Colonic mucosa (tissue), 4 donors: ENCODE results near the gene TRAP1. TPM values are rescaled to one million over a fixed set of nuclear protein-coding genes. Genes with fewer than 3 reads are reported as not detected.

Experiments used
- DNase-seq: peaks from one replicate; pipeline ENCODE4 v3.0.0-alpha.2; 2020
- H3K27ac ChIP-seq: fragments of 200-600 bp; one replicate; pipeline ENCODE4 v1.8.0; 2021
- H3K27me3 ChIP-seq: fragments of 200-600 bp; one replicate; pipeline ENCODE4 v1.8.0; 2021
- H3K36me3 ChIP-seq: fragments of 200-600 bp; one replicate; pipeline ENCODE4 v1.8.0; 2021
- H3K4me1 ChIP-seq: fragments of 200-600 bp; one replicate; pipeline ENCODE4 v1.8.0; 2021; ENCODE audit warnings: mild to moderate bottlenecking
- H3K4me3 ChIP-seq: fragments of 200-600 bp; one replicate; pipeline ENCODE4 v1.8.0; 2021
- H3K9ac ChIP-seq, 2 donors: one replicate each; pipeline ENCODE4 v1.7.0; 2013; ENCODE audit warnings: control low read depth in 2 of 2, low read depth in 2 of 2, low read length in 2 of 2
- H3K9me3 ChIP-seq: fragments of 200-600 bp; one replicate; pipeline ENCODE4 v1.8.0; 2021
- CTCF ChIP-seq: fragments of 200-600 bp; IDR thresholded peaks from one replicate; pipeline ENCODE4 v1.8.0; 2022; ENCODE audit warnings: antibody characterized with exemption, mild to moderate bottlenecking
- intact Hi-C: fragments of 100-400 bp; cut with DNase I; formaldehyde crosslinking; loops from one replicate; pipeline ENCODE4 v1.14.1; 2022
- total RNA-seq, 2 donors: library from RNA; stranded (reverse); fragmentation: NEBNext Ultra II Directional in 1 of 2; extraction: Animal tissue kit (Norgen Biotek cat#: 25700) in 1 of 2; gene quantifications; one replicate each; pipeline ENCODE4 v1.2.1, GENCODE V29; 2021
- donor health status: healthy.
- donor health status: DM: no; HTN: no; CAD: no.
- donor health status: DM: no; HTN: no; CAD: no.

Gene TRAP1
- total RNA-seq, 2 donors from 2014 or later, result 75.0 to 165 TPM

GRCh38 chr16:3760518-3760917 lies 43.2 kb upstream of the TRAP1 start:
- Histone ChIP-seq H3K36me3 (peaks cover 16% of the 10 kb centered on the region), H3K9me3 (no peaks in the 10 kb centered on the region), H3K4me3 (no peak overlapping the region), H3K4me1 (no peaks in the 10 kb centered on the region), H3K9ac (no peak overlapping the region), H3K27me3 (no peaks in the 10 kb centered on the region), H3K27ac (no peak overlapping the region)
- intact Hi-C loops, result no loop called here
- DNase-seq, result no peak
- no peak for TF ChIP-seq CTCF

- H3K36me3 ChIP-seq, result peaks cover 16% of the 10 kb centered on the region
- DNase-seq, result no peak
- H3K4me1 ChIP-seq, result no peaks in the 10 kb centered on the region
- H3K9me3 ChIP-seq, result no peaks in the 10 kb centered on the region
- H3K27me3 ChIP-seq, result no peaks in the 10 kb centered on the region
- no peak overlapping the region for H3K4me3 ChIP-seq
- H3K27ac ChIP-seq, result no peak overlapping the region
- TF ChIP-seq CTCF, result no peak
- H3K9ac ChIP-seq, result no peak overlapping the region
- intact Hi-C loops, result no loop called here
Observed at GRCh38 chr16:3759736-3760135, 42.4 kb upstream of the TRAP1 start.

- H3K4me3 ChIP-seq, result no peak overlapping the region
- peaks cover 9% of the 10 kb centered on the region for H3K36me3 ChIP-seq
- intact Hi-C loops, result no loop called here
- H3K4me1 ChIP-seq, result no peaks in the 10 kb centered on the region
- H3K27ac ChIP-seq, result no peak overlapping the region
- H3K9ac ChIP-seq, result no peak overlapping the region
- no peaks in the 10 kb centered on the region for H3K27me3 ChIP-seq
- no peaks in the 10 kb centered on the region for H3K9me3 ChIP-seq
- DNase-seq, result no peak
- no peak for TF ChIP-seq CTCF
Observed at GRCh38 chr16:3756113-3756512, 38.8 kb upstream of the TRAP1 start.

- Histone ChIP-seq H3K4me3 (no peak overlapping the region), H3K36me3 (peaks cover 9% of the 10 kb centered on the region), H3K27me3 (no peaks in the 10 kb centered on the region), H3K9me3 (no peaks in the 10 kb centered on the region), H3K9ac (no peak overlapping the region), H3K4me1 (no peaks in the 10 kb centered on the region), H3K27ac (no peak overlapping the region)
- no peak for DNase-seq
- no peak for TF ChIP-seq CTCF
- intact Hi-C loops, result no loop called here
Observed at GRCh38 chr16:3755249-3755648, 37.9 kb upstream of the TRAP1 start.

GRCh38 chr16:3754772-3755171 lies 37.4 kb upstream of the TRAP1 start:
- peaks cover 9% of the 10 kb centered on the region for H3K36me3 ChIP-seq
- intact Hi-C loops, result no loop called here

More at GRCh38 chr16:3754772-3755171, 37.4 kb upstream of the TRAP1 start:
- no peak for TF ChIP-seq CTCF
- no peaks in the 10 kb centered on the region for H3K4me1 ChIP-seq
- H3K9ac ChIP-seq, result no peak overlapping the region
- DNase-seq, result no peak
- no peak overlapping the region for H3K27ac ChIP-seq
- H3K27me3 ChIP-seq, result no peaks in the 10 kb centered on the region
- H3K9me3 ChIP-seq, result no peaks in the 10 kb centered on the region
- H3K4me3 ChIP-seq, result no peak overlapping the region
